NB4 (cell line): ENCODE data around the gene ZNF488.
A peak's percentile ranks its signal among the peaks of the same experiment; 100 is the strongest.

Experiments
- DNase-seq: peaks from one replicate; pipeline ENCODE4 v3.0.0; 2010; ENCODE audit warnings: low read depth
- H3K4me3 ChIP-seq: one replicate; pipeline ENCODE4 v1.5.1; 2011; ENCODE audit warnings: mild to moderate bottlenecking, low read depth, low read length, moderate library complexity
- MYC ChIP-seq: IDR thresholded peaks from 2 replicates; pipeline ENCODE4 v1.6.1; 2011; ENCODE audit warnings: low read depth, low read length
- POLR2A ChIP-seq: IDR thresholded peaks from 2 replicates; pipeline ENCODE4 v1.6.1; 2011; ENCODE audit warnings: mild to moderate bottlenecking; ENCODE audit not compliant: insufficient read length; ENCODE audit errors: extremely low read depth
- TF ChIP-seq, protein P1 (sequence below): IDR thresholded peaks from one replicate; pipeline ENCODE4 v1.5.1; 2012; ENCODE audit warnings: low read depth, low read length
- TF ChIP-seq, protein P2 (sequence below): IDR thresholded peaks from 2 replicates; pipeline ENCODE4 v1.6.1; 2011; ENCODE audit warnings: low read depth, low read length

Gene ZNF488

DNA sequence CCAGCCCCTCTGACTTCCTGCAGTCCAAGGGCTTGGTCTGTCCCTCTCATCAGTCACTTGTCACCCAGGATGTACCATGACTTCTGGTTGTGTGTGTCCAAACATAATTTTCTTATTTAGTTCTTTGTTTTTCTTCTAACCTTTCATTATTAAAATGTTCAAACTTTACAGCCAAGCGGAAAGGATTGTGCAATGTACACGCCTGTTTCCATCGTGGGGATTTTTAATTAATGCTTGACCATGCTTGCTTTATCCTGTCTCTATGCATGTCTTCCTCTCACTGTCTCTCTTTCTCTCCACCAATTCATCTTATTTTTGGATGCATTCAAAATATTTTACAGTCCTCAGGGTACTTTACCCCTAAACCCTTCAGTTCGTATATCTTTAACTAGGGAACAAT, 26.2 kb upstream of the ZNF488 start:
- no peak for DNase-seq
- H3K4me3 ChIP-seq, result no peak overlapping the region
- TF ChIP-seq, protein P1, sequence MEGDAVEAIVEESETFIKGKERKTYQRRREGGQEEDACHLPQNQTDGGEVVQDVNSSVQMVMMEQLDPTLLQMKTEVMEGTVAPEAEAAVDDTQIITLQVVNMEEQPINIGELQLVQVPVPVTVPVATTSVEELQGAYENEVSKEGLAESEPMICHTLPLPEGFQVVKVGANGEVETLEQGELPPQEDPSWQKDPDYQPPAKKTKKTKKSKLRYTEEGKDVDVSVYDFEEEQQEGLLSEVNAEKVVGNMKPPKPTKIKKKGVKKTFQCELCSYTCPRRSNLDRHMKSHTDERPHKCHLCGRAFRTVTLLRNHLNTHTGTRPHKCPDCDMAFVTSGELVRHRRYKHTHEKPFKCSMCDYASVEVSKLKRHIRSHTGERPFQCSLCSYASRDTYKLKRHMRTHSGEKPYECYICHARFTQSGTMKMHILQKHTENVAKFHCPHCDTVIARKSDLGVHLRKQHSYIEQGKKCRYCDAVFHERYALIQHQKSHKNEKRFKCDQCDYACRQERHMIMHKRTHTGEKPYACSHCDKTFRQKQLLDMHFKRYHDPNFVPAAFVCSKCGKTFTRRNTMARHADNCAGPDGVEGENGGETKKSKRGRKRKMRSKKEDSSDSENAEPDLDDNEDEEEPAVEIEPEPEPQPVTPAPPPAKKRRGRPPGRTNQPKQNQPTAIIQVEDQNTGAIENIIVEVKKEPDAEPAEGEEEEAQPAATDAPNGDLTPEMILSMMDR, result no peak
- TF ChIP-seq, protein P2, sequence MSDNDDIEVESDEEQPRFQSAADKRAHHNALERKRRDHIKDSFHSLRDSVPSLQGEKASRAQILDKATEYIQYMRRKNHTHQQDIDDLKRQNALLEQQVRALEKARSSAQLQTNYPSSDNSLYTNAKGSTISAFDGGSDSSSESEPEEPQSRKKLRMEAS, result no peak

DNA sequence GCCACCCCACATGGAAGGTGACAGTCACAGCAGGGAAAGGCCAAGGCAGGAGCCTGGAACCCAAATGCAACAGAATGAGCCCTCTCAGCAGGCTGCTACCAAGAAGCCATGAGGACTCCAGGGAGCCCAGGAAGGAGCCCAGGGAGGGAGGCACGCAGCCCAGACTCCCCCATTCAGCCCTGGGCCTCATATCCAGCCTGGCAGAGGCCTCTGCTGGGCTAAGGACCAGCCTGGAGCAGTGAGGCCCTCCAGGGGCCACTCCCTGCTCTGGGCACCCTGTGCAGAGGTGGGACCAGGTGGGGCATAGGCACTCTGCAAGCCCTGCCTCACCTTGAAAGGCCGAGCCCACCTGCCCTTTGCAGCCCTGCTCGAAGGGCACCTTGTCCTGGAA, 25.8 kb upstream of the ZNF488 start:
- TF ChIP-seq, protein P2, result no peak
- TF ChIP-seq MYC, result no peak
- no peak for TF ChIP-seq POLR2A
- TF ChIP-seq, protein P1, result no peak
- no peak overlapping the region for H3K4me3 ChIP-seq
- DNase-seq, result no peak

DNA sequence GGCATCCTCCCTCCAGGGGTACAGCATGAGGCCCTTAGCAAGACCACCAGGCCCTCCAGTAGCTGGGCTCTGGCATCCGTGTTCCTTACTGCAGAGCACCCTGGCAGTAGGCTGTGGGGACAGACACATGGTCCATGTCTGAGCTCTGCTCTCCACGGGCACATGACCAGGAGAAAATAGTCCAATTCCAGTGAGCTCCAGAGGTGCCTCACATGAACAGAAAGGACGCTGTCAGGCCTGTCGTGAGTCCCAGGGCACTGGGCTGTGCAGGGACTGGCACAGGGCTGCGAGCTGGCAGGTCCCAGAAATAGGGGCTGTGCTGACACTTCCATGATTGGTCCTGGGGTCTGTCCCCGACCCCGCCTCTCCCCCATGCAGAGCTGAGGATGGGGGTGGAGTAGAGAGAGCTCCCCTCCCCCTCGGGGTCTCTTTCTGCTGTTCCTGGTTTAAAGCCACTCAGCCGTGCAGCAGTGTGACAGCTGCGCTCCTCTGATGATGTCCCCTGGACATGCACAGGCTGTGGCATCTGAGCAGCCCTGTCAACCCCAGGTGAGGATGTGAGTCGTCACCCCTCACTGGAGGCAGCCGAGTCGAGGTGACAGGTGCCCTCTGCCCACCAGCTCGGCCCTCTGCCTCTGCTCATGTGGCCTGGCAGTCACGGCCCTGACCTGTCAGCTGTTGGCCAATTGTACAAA, 25.2 kb upstream of the ZNF488 start:
- DNase-seq, result no peak
- TF ChIP-seq MYC (no peak), POLR2A (no peak)
- TF ChIP-seq, protein P1, result no peak
- TF ChIP-seq, protein P2, result no peak
- H3K4me3 ChIP-seq, result no peak overlapping the region

DNA sequence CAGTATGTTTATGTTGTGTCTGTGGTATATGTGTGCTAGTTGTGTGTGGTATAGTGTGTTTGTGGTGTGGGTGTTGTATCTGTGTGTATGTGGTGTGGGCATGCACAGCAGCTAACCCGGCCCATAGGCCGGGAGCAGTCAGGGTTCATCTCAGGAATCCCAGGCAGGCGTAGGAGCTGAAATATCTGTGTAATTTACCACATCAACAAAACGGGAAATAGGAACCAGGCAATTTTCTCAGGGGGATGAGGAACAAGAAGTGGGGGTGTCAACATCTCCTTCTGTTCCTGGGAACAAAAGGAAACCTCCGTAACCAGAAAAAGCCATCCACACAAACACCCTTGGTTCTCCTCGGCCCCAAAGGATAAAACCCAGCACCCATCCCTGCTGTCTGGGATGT, 24.5 kb upstream of the ZNF488 start:
- TF ChIP-seq POLR2A (no peak), MYC (no peak)
- TF ChIP-seq, protein P2, result no peak
- TF ChIP-seq, protein P1, result no peak
- no peak for DNase-seq
- H3K4me3 ChIP-seq, result no peak overlapping the region

DNA sequence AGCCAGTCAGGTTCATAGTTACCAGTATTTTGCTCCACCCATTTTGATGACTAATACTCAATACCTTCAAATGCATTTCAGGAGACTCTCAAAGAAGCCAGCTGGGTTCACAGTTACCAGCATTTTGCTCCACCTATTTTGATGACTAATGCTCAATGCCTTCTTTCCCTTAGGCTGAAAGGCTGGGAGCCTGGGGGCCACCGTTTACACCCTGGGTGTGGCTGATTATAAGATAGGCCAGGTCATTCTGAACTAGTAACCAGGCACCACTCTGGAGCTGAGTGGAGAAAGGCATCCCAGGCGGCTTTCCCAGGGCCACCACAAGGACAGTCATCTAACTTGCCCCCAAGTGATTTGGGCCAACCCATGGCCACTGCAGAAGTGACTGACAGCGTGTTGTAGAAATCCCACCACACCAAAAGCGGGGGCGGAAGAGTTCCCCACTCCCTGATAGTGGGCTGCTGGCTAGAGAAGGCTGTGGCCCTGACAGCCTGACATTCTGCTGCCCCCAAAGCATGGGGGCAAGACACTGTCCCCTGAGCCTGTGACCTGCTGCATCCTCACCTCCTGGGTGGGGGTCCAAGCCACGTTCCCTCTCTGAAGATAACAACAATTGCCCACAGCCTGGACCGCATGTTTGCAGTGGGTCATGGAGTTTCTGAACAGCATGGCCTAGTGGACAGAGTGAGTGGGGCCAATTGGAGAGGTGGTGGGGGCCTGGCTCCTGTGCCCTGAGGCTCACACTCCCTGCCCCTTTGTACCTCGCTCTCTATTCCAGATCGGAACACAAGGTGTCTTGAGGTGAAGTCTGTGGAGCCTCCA, 23.0 kb upstream of the ZNF488 start:
- peak; percentile 20 for DNase-seq
- H3K4me3 ChIP-seq, result no peak overlapping the region
- TF ChIP-seq POLR2A (no peak), MYC (no peak)
- TF ChIP-seq, protein P2, result no peak
- TF ChIP-seq, protein P1, result no peak
